HepG2 (cell line): ENCODE data around the gene BUD23. TPM values are rescaled to one million over a fixed set of nuclear protein-coding genes. Genes with fewer than 3 reads are reported as not detected.

Experiments
- ARID2 ChIP-seq: sonication (generic); formaldehyde crosslinking; IDR thresholded peaks from 2 replicates; pipeline ENCODE4 v1.8.1; 2022; ENCODE audit warnings: mild to moderate bottlenecking, missing genetic modification reagents, borderline replicate concordance
- CEBPZ ChIP-seq: IDR thresholded peaks from 2 replicates; pipeline ENCODE4 v1.6.1; 2012; ENCODE audit warnings: low read length, improper control_type of control experiment
- EHMT2 ChIP-seq: fragments of 200-600 bp; sonication (generic); IDR thresholded peaks from 2 replicates; pipeline ENCODE4 v1.7.0; 2017; ENCODE audit warnings: antibody characterized with exemption, low read depth, low read length, borderline replicate concordance
- KLF16 ChIP-seq, 2 experiments: sonication (generic) in 1 of 2; formaldehyde crosslinking in 1 of 2; IDR thresholded peaks; 2 replicates each; pipeline versions ENCODE4 v1.6.1 to v1.8.0; 2016 to 2023; ENCODE audit warnings: missing genetic modification reagents in 2 of 2, missing compliant biosample characterization in 1 of 2
- MED1 ChIP-seq: sonication (generic); formaldehyde crosslinking; IDR thresholded peaks from 2 replicates; pipeline ENCODE4 v1.4.0; 2020; ENCODE audit warnings: missing genetic modification reagents
- PHF8 ChIP-seq: sonication (generic); formaldehyde crosslinking; IDR thresholded peaks from 2 replicates; pipeline ENCODE4 v1.5.0; 2020; ENCODE audit warnings: missing genetic modification reagents
- RXRB ChIP-seq: IDR thresholded peaks from 2 replicates; pipeline ENCODE4 v1.6.1; 2016; ENCODE audit warnings: borderline replicate concordance, missing genetic modification reagents, missing compliant biosample characterization
- SRSF9 ChIP-seq: fragments of 200-400 bp; formaldehyde crosslinking; IDR thresholded peaks from 2 replicates; pipeline ENCODE4 v1.6.1; 2018; ENCODE audit warnings: borderline replicate concordance, mild to moderate bottlenecking, low read depth, low read length; ENCODE audit not compliant: insufficient read depth, poor library complexity, severe bottlenecking
- TGIF2 ChIP-seq: IDR thresholded peaks from 2 replicates; pipeline ENCODE4 v1.6.1; 2016; ENCODE audit warnings: control low read depth, missing compliant biosample characterization
- ZBTB38 ChIP-seq: sonication (generic); formaldehyde crosslinking; IDR thresholded peaks from 2 replicates; pipeline ENCODE4 v1.5.1; 2020; ENCODE audit warnings: mild to moderate bottlenecking, missing genetic modification reagents
- ZNF24 ChIP-seq: fragments of 450-650 bp; IDR thresholded peaks from 2 replicates; pipeline ENCODE4 v1.6.1; 2017; ENCODE audit warnings: antibody characterized with exemption, mild to moderate bottlenecking
- ZNF460 ChIP-seq: sonication (generic); formaldehyde crosslinking; IDR thresholded peaks from 2 replicates; pipeline ENCODE4 v1.5.1; 2020; ENCODE audit warnings: missing genetic modification reagents, mild to moderate bottlenecking, borderline replicate concordance
- ZNF703 ChIP-seq: sonication (generic); formaldehyde crosslinking; IDR thresholded peaks from 2 replicates; pipeline ENCODE4 v1.5.1; 2020; ENCODE audit warnings: missing genetic modification reagents, mild to moderate bottlenecking, moderate library complexity, borderline replicate concordance
- ZNF75D ChIP-seq: sonication (generic); formaldehyde crosslinking; IDR thresholded peaks from 2 replicates; pipeline ENCODE4 v1.8.1; 2023; ENCODE audit warnings: missing genetic modification reagents, mild to moderate bottlenecking, borderline replicate concordance
- ZSCAN29 ChIP-seq: sonication (generic); formaldehyde crosslinking; conservative IDR thresholded peaks from 2 replicates; pipeline ENCODE4 v1.4.0; 2020; ENCODE audit warnings: mild to moderate bottlenecking, missing genetic modification reagents
- ZUFSP ChIP-seq: sonication (generic); formaldehyde crosslinking; IDR thresholded peaks from 2 replicates; pipeline ENCODE4 v1.9.0; 2021; ENCODE audit warnings: missing genetic modification reagents, mild to moderate bottlenecking, borderline replicate concordance
- polyA plus RNA-seq, 8 experiments: library from polyadenylated mRNA; depleted of rRNA in 3 of 8; stranded (reverse) in 7 of 8; unstranded in 1 of 8; fragments of >200 nt; fragmentation: Illumina TruSeq in 4 of 8; extraction: Trizol in 4 of 8; gene quantifications; 2 replicates each; pipeline versions ENCODE4 v1.2.1 to v1.2.3, GENCODE V29; 2011 to 2016; ENCODE audit warnings: low read depth in 4 of 8, missing spikeins in 1 of 8, mixed read lengths in 1 of 8; ENCODE audit not compliant: insufficient read depth in 1 of 8
- total RNA-seq, 5 experiments: library from RNA; depleted of rRNA; stranded (reverse); fragments of >200 nt; fragmentation: Illumina TruSeq; extraction: Trizol; gene quantifications; 2 replicates each; pipeline ENCODE4 v1.2.3, GENCODE V29; 2016; ENCODE audit warnings: low read depth in 1 of 5
- TF ChIP-seq, protein P1 (sequence below): sonication (generic); formaldehyde crosslinking; IDR thresholded peaks from 2 replicates; pipeline ENCODE4 v1.5.0; 2020; ENCODE audit warnings: missing genetic modification reagents
- TF ChIP-seq, protein P2 (sequence below): sonication (generic); formaldehyde crosslinking; IDR thresholded peaks from 2 replicates; pipeline ENCODE4 v1.5.0; 2020; ENCODE audit warnings: mild to moderate bottlenecking, low read depth, missing genetic modification reagents, borderline replicate concordance
- TF ChIP-seq, protein P3 (sequence below): IDR thresholded peaks from 2 replicates; pipeline ENCODE4 v1.6.1; 2016; ENCODE audit warnings: low read depth, borderline replicate concordance
- TF ChIP-seq, protein P4 (sequence below): fragments of 450-650 bp; IDR thresholded peaks from 2 replicates; pipeline ENCODE4 v1.6.1; 2016

Gene BUD23
- total and polyA plus RNA-seq, 2 of the 13 experiments (the other 11 are each of a cell fraction or from before 2014, with no cell fraction given): 47.5 to 54.5 TPM

- TF ChIP-seq, protein P1, sequence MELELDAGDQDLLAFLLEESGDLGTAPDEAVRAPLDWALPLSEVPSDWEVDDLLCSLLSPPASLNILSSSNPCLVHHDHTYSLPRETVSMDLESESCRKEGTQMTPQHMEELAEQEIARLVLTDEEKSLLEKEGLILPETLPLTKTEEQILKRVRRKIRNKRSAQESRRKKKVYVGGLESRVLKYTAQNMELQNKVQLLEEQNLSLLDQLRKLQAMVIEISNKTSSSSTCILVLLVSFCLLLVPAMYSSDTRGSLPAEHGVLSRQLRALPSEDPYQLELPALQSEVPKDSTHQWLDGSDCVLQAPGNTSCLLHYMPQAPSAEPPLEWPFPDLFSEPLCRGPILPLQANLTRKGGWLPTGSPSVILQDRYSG (CRISPR knock-in tag): no peak
- TF ChIP-seq SRSF9 (no peak), TGIF2 (CRISPR knock-in tag) (no peak), ZSCAN29 (CRISPR knock-in tag) (0 out of 2 replicates have a peak, but pooled peaks have one; percentile 51), ZNF75D (CRISPR knock-in tag) (no peak), ZNF24 (no peak), ZBTB38 (CRISPR knock-in tag) (peak; percentile 57), KLF16 (CRISPR knock-in tag; IDR thresholded peaks at IDR 0.05) (peak in 1 of 2 experiments; percentile 75; a peak in 2 of 4 replicates), ZNF703 (CRISPR knock-in tag) (no peak; the same call in 1 of the 2 replicates), PHF8 (CRISPR knock-in tag) (peak; percentile 87), RXRB (peak; percentile 34; the same call in 1 of the 2 replicates), ARID2 (CRISPR knock-in tag) (0 out of 2 replicates have a peak, but pooled peaks have one; percentile 52), ZNF460 (CRISPR knock-in tag) (no peak; the same call in 1 of the 2 replicates), CEBPZ (no peak), ZUFSP (CRISPR knock-in tag) (no peak), EHMT2 (no peak), MED1 (peak; percentile 69)
- TF ChIP-seq, protein P2, sequence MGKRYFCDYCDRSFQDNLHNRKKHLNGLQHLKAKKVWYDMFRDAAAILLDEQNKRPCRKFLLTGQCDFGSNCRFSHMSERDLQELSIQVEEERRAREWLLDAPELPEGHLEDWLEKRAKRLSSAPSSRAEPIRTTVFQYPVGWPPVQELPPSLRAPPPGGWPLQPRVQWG (CRISPR knock-in tag): no peak
- TF ChIP-seq, protein P3, sequence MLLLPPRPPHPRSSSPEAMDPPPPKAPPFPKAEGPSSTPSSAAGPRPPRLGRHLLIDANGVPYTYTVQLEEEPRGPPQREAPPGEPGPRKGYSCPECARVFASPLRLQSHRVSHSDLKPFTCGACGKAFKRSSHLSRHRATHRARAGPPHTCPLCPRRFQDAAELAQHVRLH (CRISPR knock-in tag): peak; percentile 89; the same call in 1 of the 2 replicates
- TF ChIP-seq, protein P4, sequence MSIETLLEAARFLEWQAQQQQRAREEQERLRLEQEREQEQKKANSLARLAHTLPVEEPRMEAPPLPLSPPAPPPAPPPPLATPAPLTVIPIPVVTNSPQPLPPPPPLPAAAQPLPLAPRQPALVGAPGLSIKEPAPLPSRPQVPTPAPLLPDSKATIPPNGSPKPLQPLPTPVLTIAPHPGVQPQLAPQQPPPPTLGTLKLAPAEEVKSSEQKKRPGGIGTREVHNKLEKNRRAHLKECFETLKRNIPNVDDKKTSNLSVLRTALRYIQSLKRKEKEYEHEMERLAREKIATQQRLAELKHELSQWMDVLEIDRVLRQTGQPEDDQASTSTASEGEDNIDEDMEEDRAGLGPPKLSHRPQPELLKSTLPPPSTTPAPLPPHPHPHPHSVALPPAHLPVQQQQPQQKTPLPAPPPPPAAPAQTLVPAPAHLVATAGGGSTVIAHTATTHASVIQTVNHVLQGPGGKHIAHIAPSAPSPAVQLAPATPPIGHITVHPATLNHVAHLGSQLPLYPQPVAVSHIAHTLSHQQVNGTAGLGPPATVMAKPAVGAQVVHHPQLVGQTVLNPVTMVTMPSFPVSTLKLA: no peak
Observed at GRCh38 chr7:73738612-73739386, 55.4 kb downstream of the BUD23 start, which contains the start of gene ABHD11 (continued).
